ENCODE results near the gene GSDME. TPM values are rescaled to one million over a fixed set of nuclear protein-coding genes. Genes with fewer than 3 reads are reported as not detected.

GSDME gene
- polyA plus RNA-seq, 1 of the 3 experiments (the other 2 are of a cell fraction), result 109 TPM

- TF ChIP-seq TEAD4 (IDR thresholded peaks at IDR 0.05; ENCODE audit: borderline replicate concordance, insufficient read depth), result no peak
- TF ChIP-seq POLR2AphosphoS5 (IDR thresholded peaks at IDR 0.05; ENCODE audit: low read depth, low read length), result no peak
- no peak for TF ChIP-seq FOXM1 (IDR thresholded peaks at IDR 0.05; ENCODE audit: low read depth)
- no peak for TF ChIP-seq YY1 (IDR thresholded peaks at IDR 0.05; ENCODE audit: low read depth)
- TF ChIP-seq NFIC (IDR thresholded peaks at IDR 0.05; ENCODE audit: borderline replicate concordance), result no peak
- TF ChIP-seq MXI1 (IDR thresholded peaks at IDR 0.05; ENCODE audit: low read depth, low read length), result no peak
- no peak for TF ChIP-seq RFX5 (IDR thresholded peaks at IDR 0.05; ENCODE audit: low read length)
- no peak for TF ChIP-seq FOSL2 (IDR thresholded peaks at IDR 0.05; ENCODE audit: borderline replicate concordance, low read depth)
- TF ChIP-seq USF2 (IDR thresholded peaks at IDR 0.05; ENCODE audit: borderline replicate concordance, low read depth, low read length), result no peak
- TF ChIP-seq TCF12 (IDR thresholded peaks at IDR 0.05), result no peak
- TF ChIP-seq RXRA (IDR thresholded peaks at IDR 0.05; ENCODE audit: borderline replicate concordance, low read depth), result no peak
Observed at GRCh38 chr7:24781106-24781505, 23.8 kb upstream of the GSDME start (continued).

DNA sequence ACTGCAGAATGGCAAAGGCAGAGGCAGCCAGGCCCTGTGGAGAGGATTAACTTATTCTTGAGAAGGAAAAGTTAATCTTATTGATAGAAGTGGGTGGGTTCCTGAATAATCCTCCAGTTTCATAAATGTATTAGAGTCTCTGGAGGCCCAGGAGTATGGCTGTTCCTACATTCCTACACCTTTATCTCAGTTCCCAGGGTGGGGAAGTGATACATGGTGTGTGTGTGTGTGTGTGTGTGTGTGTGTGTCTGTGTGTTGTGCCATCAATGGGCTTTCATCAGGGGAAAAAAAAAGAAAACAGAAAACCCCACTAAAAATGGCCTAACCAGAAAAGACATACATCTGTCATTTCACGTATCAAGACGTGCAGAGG, 22.0 kb upstream of the GSDME start:
- peaks cover 0 to 8% of the 10 kb centered on the region in 2 experiments; a peak in 1 of 4 replicates for H3K4me1 ChIP-seq (ENCODE audit: control insufficient read depth in 1 of 2, insufficient read depth in 2 of 2, low read depth in 1 of 2, low read length in 1 of 2)
- no peaks in the 10 kb centered on the region for H3K36me3 ChIP-seq (replicated peaks in 1 of 2; ENCODE audit: control insufficient read depth in 1 of 2, insufficient read depth in 2 of 2, low read length in 1 of 2)
- H2AFZ ChIP-seq (ENCODE audit: low read depth), result no peak overlapping the region
- no peaks in the 10 kb centered on the region for H3K79me2 ChIP-seq (ENCODE audit: insufficient read depth)
- no peaks in the 10 kb centered on the region for H4K20me1 ChIP-seq (ENCODE audit: insufficient read depth)
- no peaks in the 10 kb centered on the region for H3K9me3 ChIP-seq
- no peaks in the 10 kb centered on the region for H3K27me3 ChIP-seq (ENCODE audit: insufficient read depth)
- no peaks in the 10 kb centered on the region for H3K9me2 ChIP-seq
- 97% methylated on average over 2 of the region's 2 CpGs for whole genome bisulfite sequencing (ENCODE audit: low lambda C conversion rate)
- H3K9ac ChIP-seq, result no peak overlapping the region
- H3K4me3 ChIP-seq (ENCODE audit: low read depth in 2 of 2, low read length in 1 of 2), result no peak overlapping the region
- CTCF ChIA-PET, result interaction anchor here (0.8 to 2.3 kb wide), 3 partner anchors 27 to 213 kb away, joined by 3 to 13 read pairs (median 4); no protein-coding TSS in a partner anchor
- no peak for TF ChIP-seq POLR2AphosphoS5 (IDR thresholded peaks at IDR 0.05; ENCODE audit: low read depth, low read length)
- no peak for TF ChIP-seq RCOR1 (IDR thresholded peaks at IDR 0.05; ENCODE audit: low read length)
- no peak for TF ChIP-seq MXI1 (IDR thresholded peaks at IDR 0.05; ENCODE audit: low read depth, low read length)
- no peak for TF ChIP-seq IRF3 (IDR thresholded peaks at IDR 0.05; ENCODE audit: low read depth, low read length)
- TF ChIP-seq, protein P1, sequence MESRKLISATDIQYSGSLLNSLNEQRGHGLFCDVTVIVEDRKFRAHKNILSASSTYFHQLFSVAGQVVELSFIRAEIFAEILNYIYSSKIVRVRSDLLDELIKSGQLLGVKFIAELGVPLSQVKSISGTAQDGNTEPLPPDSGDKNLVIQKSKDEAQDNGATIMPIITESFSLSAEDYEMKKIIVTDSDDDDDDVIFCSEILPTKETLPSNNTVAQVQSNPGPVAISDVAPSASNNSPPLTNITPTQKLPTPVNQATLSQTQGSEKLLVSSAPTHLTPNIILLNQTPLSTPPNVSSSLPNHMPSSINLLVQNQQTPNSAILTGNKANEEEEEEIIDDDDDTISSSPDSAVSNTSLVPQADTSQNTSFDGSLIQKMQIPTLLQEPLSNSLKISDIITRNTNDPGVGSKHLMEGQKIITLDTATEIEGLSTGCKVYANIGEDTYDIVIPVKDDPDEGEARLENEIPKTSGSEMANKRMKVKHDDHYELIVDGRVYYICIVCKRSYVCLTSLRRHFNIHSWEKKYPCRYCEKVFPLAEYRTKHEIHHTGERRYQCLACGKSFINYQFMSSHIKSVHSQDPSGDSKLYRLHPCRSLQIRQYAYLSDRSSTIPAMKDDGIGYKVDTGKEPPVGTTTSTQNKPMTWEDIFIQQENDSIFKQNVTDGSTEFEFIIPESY (IDR thresholded peaks at IDR 0.05; ENCODE audit: borderline replicate concordance, low read depth), result no peak
- TF ChIP-seq, protein P2, sequence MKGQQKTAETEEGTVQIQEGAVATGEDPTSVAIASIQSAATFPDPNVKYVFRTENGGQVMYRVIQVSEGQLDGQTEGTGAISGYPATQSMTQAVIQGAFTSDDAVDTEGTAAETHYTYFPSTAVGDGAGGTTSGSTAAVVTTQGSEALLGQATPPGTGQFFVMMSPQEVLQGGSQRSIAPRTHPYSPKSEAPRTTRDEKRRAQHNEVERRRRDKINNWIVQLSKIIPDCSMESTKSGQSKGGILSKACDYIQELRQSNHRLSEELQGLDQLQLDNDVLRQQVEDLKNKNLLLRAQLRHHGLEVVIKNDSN (IDR thresholded peaks at IDR 0.05; ENCODE audit: borderline replicate concordance, low read depth), result no peak
- TF ChIP-seq JUND (IDR thresholded peaks at IDR 0.05), result no peak
- no peak for TF ChIP-seq TCF12 (IDR thresholded peaks at IDR 0.05)
- no peak for TF ChIP-seq SMC3 (IDR thresholded peaks at IDR 0.05; ENCODE audit: low read depth, low read length)
- TF ChIP-seq GATA2 (CRISPR knock-in tag; IDR thresholded peaks at IDR 0.05), result no peak
- TF ChIP-seq FOXJ3 (CRISPR knock-in tag; IDR thresholded peaks at IDR 0.05), result no peak
- no peak for TF ChIP-seq SIN3A (IDR thresholded peaks at IDR 0.05; ENCODE audit: borderline replicate concordance, low read depth, low read length)
- TF ChIP-seq USF2 (IDR thresholded peaks at IDR 0.05; ENCODE audit: borderline replicate concordance, low read depth, low read length), result no peak
- TF ChIP-seq RFX5 (IDR thresholded peaks at IDR 0.05; ENCODE audit: low read length), result no peak
- no peaks in the 10 kb centered on the region for H3F3A ChIP-seq (replicated peaks; ENCODE audit: insufficient read depth)
- POLR2A ChIA-PET, result no interaction called here
- DNase-seq, result no peak
- H3K4me2 ChIP-seq, result 0 out of 2 replicates have a peak overlapping the region, but pooled peaks have one; percentile 4
- peak overlapping the region in 1 of 2 experiments; percentile 45; a peak in 2 of 4 replicates for H3K27ac ChIP-seq (ENCODE audit: low read depth in 2 of 2, low read length in 1 of 2)
